Right cardiac atrium (tissue), 5 donors: ENCODE data around the gene ISOC2. TPM values are rescaled to one million over a fixed set of nuclear protein-coding genes. Genes with fewer than 3 reads are reported as not detected.
A peak's percentile ranks its signal among the peaks of the same experiment; 100 is the strongest.
"Not testable (repeated sequence)": the region's sequence is repeated elsewhere in the genome, so short reads cannot be mapped to it uniquely, and the experiment has no call there.

ENCODE experiments used
- ATAC-seq, 2 donors: fragments of 200-7000 bp; cut with Tn5 transposase; one replicate each; pipeline versions ENCODE4 v1.8.0 to v1.9.1; 2020; ENCODE audit warnings: moderate library complexity in 2 of 2, mild to moderate bottlenecking in 1 of 2
- DNase-seq, 3 donors: peaks; one replicate each; pipeline ENCODE4 v3.0.0-alpha.2; 2020
- H3K27ac ChIP-seq: one replicate; pipeline ENCODE4 v1.5.1; 2013; ENCODE audit warnings: mild to moderate bottlenecking, low read length, control low read depth, moderate library complexity
- H3K27me3 ChIP-seq: one replicate; pipeline ENCODE4 v1.6.1; 2013; ENCODE audit not compliant: control insufficient read depth, insufficient read depth
- H3K4me1 ChIP-seq: one replicate; pipeline ENCODE4 v1.6.1; 2013; ENCODE audit warnings: low read length; ENCODE audit not compliant: control insufficient read depth, insufficient read depth
- H3K4me3 ChIP-seq: one replicate; pipeline ENCODE4 v1.5.1; 2013; ENCODE audit warnings: low read length, control low read depth
- H3K9me3 ChIP-seq: one replicate; pipeline ENCODE4 v1.6.1; 2013; ENCODE audit warnings: low read length; ENCODE audit not compliant: control insufficient read depth
- whole genome bisulfite sequencing: extraction: QIAGEN DNeasy Blood & Tissue Kit; methylation state at CpG from one replicate; pipeline ENCODE4 v1.1.7; 2013; 5-methylcytosine and 5-hydroxymethylcytosine counted together
- intact Hi-C, 4 donors: fragments of 100-400 bp; cut with DNase I; formaldehyde crosslinking; loops; one replicate each; pipeline versions ENCODE4 v1.11.0 to v1.14.0; 2022 to 2023
- polyA plus RNA-seq: library from polyadenylated mRNA; stranded (reverse); fragments of 200-250 nt; gene quantifications from one replicate; pipeline ENCODE4 v1.2.3, GENCODE V29; 2013
- total RNA-seq, 4 donors: library from RNA; stranded (reverse); fragmentation: NEBNext Ultra II Directional; extraction: Animal tissue kit (Norgen Biotek cat#: 25700); gene quantifications; one replicate each; pipeline ENCODE4 v1.2.1, GENCODE V29; 2021
- donor health status: healthy with polysubstance abuse.
- donor health status: DM: no; HTN: yes; CAD: no.
- donor health status: DM: no; HTN: no; CAD: no.
- donor health status: DM: no; HTN: yes; CAD: no; lungs with severe emphysema.
- donor health status: DM: yes; HTN: yes; CAD: no.

ISOC2 gene
- total and polyA plus RNA-seq, 5 donors = 49.6 to 111 (median 62.5) TPM

DNA sequence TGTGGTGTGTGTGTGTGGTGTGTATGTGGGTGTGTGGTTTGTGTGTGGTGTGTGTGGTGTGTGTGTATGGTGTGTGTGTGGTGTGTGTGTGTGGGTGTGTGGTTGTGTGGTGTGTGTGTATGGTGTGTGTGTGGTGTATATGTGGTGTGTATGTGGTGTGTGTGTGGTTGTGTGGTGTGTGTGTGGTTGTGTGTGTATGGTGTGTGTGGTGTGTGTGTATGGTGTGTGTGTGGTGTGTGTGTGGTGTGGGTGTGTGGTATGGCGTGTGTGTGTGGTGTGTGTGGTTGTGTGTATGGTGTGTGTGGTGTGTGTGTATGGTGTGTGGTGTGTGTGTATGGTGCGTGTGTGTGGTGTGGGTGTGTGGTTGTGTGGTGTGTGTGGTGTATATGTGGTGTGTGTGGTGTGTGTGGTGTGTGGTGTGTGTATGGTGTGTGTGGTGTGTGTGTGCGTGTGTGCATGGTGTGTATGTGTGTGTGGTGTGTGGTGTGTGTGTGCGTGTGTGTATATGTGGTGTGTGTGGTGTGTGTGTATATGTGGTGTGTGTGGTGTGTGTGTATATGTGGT is 27.0 kb downstream of the ISOC2 start:
- Histone ChIP-seq H3K4me3 (no peak overlapping the region), H3K27ac (no peak overlapping the region), H3K9me3 (no peaks in the 10 kb centered on the region), H3K27me3 (no peaks in the 10 kb centered on the region), H3K4me1 (no peaks in the 10 kb centered on the region)
- WGBS = 92% methylated on average over 4 of the region's 4 CpGs
- intact Hi-C loops = no loop called here
- DNase-seq = no peak
- ATAC-seq = no peak

DNA sequence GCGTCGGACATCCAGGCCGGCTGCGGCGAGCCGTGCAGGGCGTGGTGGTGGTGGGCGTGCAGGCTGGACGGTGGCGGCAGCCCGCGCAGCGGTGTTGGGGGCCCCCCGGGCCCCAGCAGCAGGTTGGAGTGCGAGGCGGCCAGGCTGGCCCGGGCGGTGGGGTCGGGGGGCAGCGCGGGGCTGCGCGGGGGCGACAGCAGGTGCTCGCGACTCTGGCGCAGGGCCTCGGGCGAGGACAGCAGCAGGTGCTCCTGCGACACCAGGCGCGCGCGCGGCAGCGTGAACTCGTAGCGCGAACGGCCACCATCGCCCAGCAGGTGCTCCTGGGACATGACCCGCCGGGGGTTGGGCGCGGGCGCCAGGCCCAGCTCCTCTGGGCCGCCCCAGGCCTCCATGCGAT is 28.1 kb downstream of the ISOC2 start:
- ATAC-seq (no peak), DNase-seq (no peak)
- H3K4me3 ChIP-seq = no peak overlapping the region
- no peaks in the 10 kb centered on the region for H3K9me3 ChIP-seq
- intact Hi-C loops = no loop called here
- H3K27me3 ChIP-seq = no peaks in the 10 kb centered on the region
- H3K4me1 ChIP-seq = no peaks in the 10 kb centered on the region
- H3K27ac ChIP-seq = no peak overlapping the region
- 12% methylated on average over 48 of the region's 48 CpGs for WGBS

GRCh38 chr19:55432241-55432959 is 29.0 kb downstream of the ISOC2 start:
- ATAC-seq = no peak
- Histone ChIP-seq H3K27me3 (no peaks in the 10 kb centered on the region), H3K4me1 (no peaks in the 10 kb centered on the region), H3K9me3 (no peaks in the 10 kb centered on the region), H3K27ac (no peak overlapping the region), H3K4me3 (no peak overlapping the region)
- intact Hi-C loops = no loop called here
- DNase-seq = no peak
- WGBS = 84% methylated on average over 14 of the region's 14 CpGs

DNA sequence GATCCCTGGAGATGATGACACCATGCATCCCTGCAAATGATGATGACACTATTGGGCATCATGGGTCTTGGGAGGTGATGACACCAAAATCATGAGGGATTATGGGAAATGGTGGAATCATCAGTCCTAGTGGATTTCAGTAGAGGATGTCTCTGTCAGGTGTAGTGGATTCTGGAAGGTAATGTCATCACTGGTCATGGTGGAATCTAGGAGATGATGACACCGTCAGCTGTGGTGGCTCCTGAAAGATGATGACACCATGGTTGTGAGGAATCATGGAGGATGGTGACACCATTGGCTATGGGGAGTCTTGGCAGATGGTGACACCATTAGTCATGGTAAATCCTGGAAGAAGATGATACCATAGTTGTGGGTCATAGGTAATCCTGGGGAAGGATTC is 30.3 kb downstream of the ISOC2 start:
- 94% methylated on average over 1 of the region's 1 CpG for WGBS
- DNase-seq = no peak

DNA sequence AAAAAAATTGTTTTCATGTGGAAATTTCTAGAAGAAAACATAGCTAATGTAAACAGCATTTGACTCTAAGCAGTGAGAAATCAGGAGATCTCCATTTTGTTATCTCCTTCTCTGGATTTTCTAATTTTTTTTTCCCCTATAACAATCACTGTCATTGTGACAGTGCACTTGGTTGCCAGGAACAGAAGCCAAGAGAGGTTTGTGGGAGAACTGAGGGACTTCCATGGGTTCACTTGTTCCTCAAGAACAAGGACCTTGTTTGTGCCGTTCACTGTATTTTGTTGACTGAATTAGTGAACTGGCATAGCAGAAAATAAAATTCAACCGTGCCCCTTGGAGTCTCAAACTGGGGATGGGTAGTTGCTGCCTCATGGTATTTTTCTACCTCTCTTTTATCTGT is 35.4 kb downstream of the ISOC2 start:
- H3K27me3 ChIP-seq = no peaks in the 10 kb centered on the region
- DNase-seq = no peak
- 68% methylated on average over 2 of the region's 2 CpGs for WGBS
- ATAC-seq = no peak
- intact Hi-C loops = no loop called here
- H3K4me3 ChIP-seq = no peak overlapping the region
- no peaks in the 10 kb centered on the region for H3K4me1 ChIP-seq
- H3K27ac ChIP-seq = no peak overlapping the region
- H3K9me3 ChIP-seq = no peaks in the 10 kb centered on the region

More for the DNA sequence above, 30.3 kb downstream of the ISOC2 start:
- Histone ChIP-seq H3K4me1 (no peaks in the 10 kb centered on the region), H3K27ac (no peak overlapping the region), H3K9me3 (no peaks in the 10 kb centered on the region), H3K4me3 (no peak overlapping the region), H3K27me3 (no peaks in the 10 kb centered on the region)
- ATAC-seq = no peak
- intact Hi-C loops = no loop called here

DNA sequence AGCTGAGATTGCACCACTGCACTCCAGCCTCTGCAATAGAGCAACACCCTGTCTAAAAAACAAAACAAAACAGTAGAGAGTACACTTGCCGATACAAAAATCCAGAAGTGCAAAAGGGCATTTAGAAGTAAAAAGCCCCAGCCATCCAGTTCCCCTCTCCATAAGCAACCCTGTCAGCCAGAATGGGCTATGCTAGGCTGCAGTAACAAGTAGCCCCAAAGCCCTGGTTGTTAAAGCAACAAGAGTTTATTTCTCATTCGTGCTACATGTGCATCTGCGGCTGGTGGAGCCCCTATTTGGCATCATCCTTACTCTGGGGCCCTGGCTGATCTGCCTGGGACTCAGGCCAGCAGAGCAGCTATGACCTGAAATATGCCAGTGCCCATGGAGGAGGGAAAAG is 36.9 kb downstream of the ISOC2 start:
- intact Hi-C loops = no loop called here
- H3K27me3 ChIP-seq = no peaks in the 10 kb centered on the region
- no peak overlapping the region for H3K4me3 ChIP-seq
- H3K4me1 ChIP-seq = no peaks in the 10 kb centered on the region
- ATAC-seq = no peak
- no peak for DNase-seq
- no peaks in the 10 kb centered on the region for H3K9me3 ChIP-seq
- WGBS = 73% methylated on average over 3 of the region's 3 CpGs
- no peak overlapping the region for H3K27ac ChIP-seq

- intact Hi-C loops = no loop called here
- WGBS = 57% methylated on average over 13 of the region's 13 CpGs
- Histone ChIP-seq H3K27me3 (no peaks in the 10 kb centered on the region), H3K4me3 (no peak overlapping the region), H3K9me3 (no peaks in the 10 kb centered on the region), H3K27ac (no peak overlapping the region), H3K4me1 (no peaks in the 10 kb centered on the region)
- DNase-seq (no peak), ATAC-seq (no peak)
Observed at GRCh38 chr19:55423225-55424005, 38.0 kb downstream of the ISOC2 start.

GRCh38 chr19:55421281-55421680 is 40.2 kb downstream of the ISOC2 start:
- ATAC-seq, H3K27me3 ChIP-seq, DNase-seq, H3K4me3 ChIP-seq, H3K4me1 ChIP-seq, intact Hi-C loops, H3K27ac ChIP-seq, H3K9me3 ChIP-seq: not testable (repeated sequence)
- whole genome bisulfite sequencing = 59% methylated on average over 4 of the region's 4 CpGs

DNA sequence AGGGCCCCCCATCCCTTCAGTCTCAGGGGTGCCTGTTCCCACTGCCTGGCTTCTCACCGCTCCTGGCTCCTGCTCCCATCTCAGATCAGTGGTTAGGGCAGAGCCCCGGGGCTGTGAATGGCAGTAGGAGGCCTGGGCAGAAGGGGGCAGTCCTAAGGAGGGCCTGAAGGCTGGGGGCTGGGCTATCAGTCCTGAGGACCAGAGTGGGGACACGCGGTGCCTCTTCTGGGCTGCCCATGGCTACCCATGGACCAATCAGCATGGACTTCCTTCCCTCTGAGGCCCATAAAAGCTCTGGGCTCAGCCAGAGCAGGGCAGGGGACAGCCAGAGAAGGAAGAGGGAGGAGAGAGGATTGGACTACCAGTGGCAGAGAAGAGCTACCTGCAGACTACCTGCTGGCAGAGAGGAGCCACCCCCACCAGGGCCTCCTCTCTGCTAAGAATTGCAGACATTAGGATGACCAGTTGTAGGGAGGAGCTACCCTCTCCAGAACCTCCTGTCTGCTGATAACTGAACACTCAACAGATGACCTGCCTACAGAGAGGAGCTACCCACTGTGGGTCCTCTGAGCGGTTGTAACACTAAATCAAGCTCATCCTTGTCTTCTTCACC is 41.7 kb downstream of the ISOC2 start:
- Histone ChIP-seq H3K27ac (no peak overlapping the region), H3K4me3 (no peak overlapping the region), H3K9me3 (no peaks in the 10 kb centered on the region), H3K4me1 (no peaks in the 10 kb centered on the region), H3K27me3 (no peaks in the 10 kb centered on the region)
- intact Hi-C loops = loop anchor here (2.0 to 10.0 kb wide), 4 partner anchors 275 to 282 kb away; partner anchors contain the start of gene TNNT1 (in 1 of the 4)
- DNase-seq (no peak), ATAC-seq (no peak)
- 78% methylated on average over 5 of the region's 5 CpGs for WGBS

- Histone ChIP-seq H3K27ac (no peak overlapping the region), H3K9me3 (no peaks in the 10 kb centered on the region), H3K4me3 (no peak overlapping the region), H3K27me3 (no peaks in the 10 kb centered on the region), H3K4me1 (no peaks in the 10 kb centered on the region)
- ATAC-seq (no peak), DNase-seq (no peak)
- intact Hi-C loops = loop anchor here (2.0 to 10.0 kb wide), 4 partner anchors 274 to 282 kb away; partner anchors contain the start of gene TNNT1 (in 1 of the 4)
- 63% methylated on average over 5 of the region's 5 CpGs for WGBS
Observed at GRCh38 chr19:55419103-55419502, 42.3 kb downstream of the ISOC2 start.

- WGBS = 16% methylated on average over 7 of the region's 7 CpGs
- Histone ChIP-seq H3K9me3 (no peaks in the 10 kb centered on the region), H3K27ac (no peak overlapping the region), H3K27me3 (no peaks in the 10 kb centered on the region), H3K4me1 (no peaks in the 10 kb centered on the region), H3K4me3 (no peak overlapping the region)
- intact Hi-C loops = loop anchor here (2.0 to 10.0 kb wide), 4 partner anchors 273 to 281 kb away; partner anchors contain the start of gene TNNT1 (in 1 of the 4)
- ATAC-seq = peak; percentile 84 to 86
- DNase-seq = peak in 2 of 3 donors; percentile 38 to 58
Observed at GRCh38 chr19:55418185-55418584, 43.3 kb downstream of the ISOC2 start.
